ENCODE results near the gene ADCK1. TPM values are rescaled to one million over a fixed set of nuclear protein-coding genes. Genes with fewer than 3 reads are reported as not detected.
"Not testable (repeated sequence)": the region's sequence is repeated elsewhere in the genome, so short reads cannot be mapped to it uniquely, and the experiment has no call there.

The ADCK1 gene
- total and polyA plus RNA-seq, 2 experiments from 2014 or later, result 4.7 to 6.6 TPM

DNA sequence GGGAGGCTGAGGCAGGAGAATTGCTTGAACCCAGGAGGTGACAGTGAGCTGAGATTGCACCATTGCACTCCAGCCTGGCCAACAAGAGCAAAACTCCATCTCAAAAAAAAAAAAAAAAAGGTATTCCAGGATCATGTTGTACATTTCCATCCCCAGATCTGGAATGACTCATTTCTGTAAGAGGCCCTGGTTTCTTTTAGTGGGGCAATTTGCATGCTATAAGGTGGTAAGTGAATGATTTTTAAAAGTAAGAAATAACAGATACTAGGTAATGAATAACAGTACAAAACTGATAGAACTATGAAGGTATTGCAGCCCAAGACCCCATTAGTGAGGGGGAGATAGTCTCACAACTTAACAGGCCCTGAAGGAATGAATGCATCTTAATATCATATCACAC lies 17.7 kb upstream of the ADCK1 start:
- Histone ChIP-seq H3K9ac (no peak overlapping the region), H3K27ac (no peak overlapping the region), H3K79me2 (ENCODE audit: insufficient read depth) (no peaks in the 10 kb centered on the region), H3F3A (ENCODE audit: insufficient read depth) (no peaks in the 10 kb centered on the region), H3K27me3 (replicated peaks; ENCODE audit: insufficient read depth) (no peaks in the 10 kb centered on the region), H3K9me2 (ENCODE audit: insufficient read depth) (no peaks in the 10 kb centered on the region), H3K4me2 (ENCODE audit: unreplicated experiment) (no peak overlapping the region), H3K4me1 (ENCODE audit: insufficient read depth) (no peaks in the 10 kb centered on the region), H4K20me1 (ENCODE audit: insufficient read depth) (no peaks in the 10 kb centered on the region), H3K4me3 (no peak overlapping the region), H3K9me3 (ENCODE audit: low read depth) (no peaks in the 10 kb centered on the region), H2AFZ (no peak overlapping the region), H3K36me3 (ENCODE audit: low read depth) (no peaks in the 10 kb centered on the region)
- TF ChIP-seq EZH2 (IDR thresholded peaks at IDR 0.05; ENCODE audit: insufficient read depth, poor library complexity, severe bottlenecking) (no peak), EZH2phosphoT487 (IDR thresholded peaks at IDR 0.05; ENCODE audit: insufficient read depth, low read depth) (no peak)
- DNase-seq, result peak; percentile 24
- in situ Hi-C loops (cut with MboI), result no loop called here

DNA sequence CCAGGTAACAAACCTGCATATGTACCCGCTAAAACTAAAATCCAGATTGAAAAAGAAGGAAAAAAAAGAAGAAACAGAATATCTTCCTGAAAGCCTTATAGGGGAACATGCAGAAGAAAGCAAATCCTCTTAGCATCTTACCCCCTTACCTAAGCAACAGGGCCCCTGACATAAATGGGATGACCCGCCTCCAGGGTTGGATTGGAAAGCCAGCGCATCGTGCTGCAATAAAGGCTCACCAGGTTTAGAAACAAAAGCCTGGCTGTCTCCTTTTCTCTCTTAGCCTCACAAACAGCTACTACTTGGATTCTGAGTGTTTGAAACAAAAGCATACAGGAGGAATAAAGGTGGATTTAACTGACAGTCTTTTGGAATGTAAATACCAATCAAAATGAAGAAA lies 13.8 kb upstream of the ADCK1 start:
- no peak for DNase-seq
- Histone ChIP-seq H4K20me1 (ENCODE audit: insufficient read depth) (no peaks in the 10 kb centered on the region), H2AFZ (no peak overlapping the region), H3K27ac (no peak overlapping the region), H3K9me3 (ENCODE audit: low read depth) (no peaks in the 10 kb centered on the region), H3K9me2 (ENCODE audit: insufficient read depth) (no peaks in the 10 kb centered on the region), H3K36me3 (ENCODE audit: low read depth) (no peaks in the 10 kb centered on the region), H3K4me3 (no peak overlapping the region), H3K9ac (no peak overlapping the region), H3F3A (ENCODE audit: insufficient read depth) (no peaks in the 10 kb centered on the region), H3K4me2 (ENCODE audit: unreplicated experiment) (no peak overlapping the region), H3K79me2 (ENCODE audit: insufficient read depth) (no peaks in the 10 kb centered on the region), H3K4me1 (ENCODE audit: insufficient read depth) (no peaks in the 10 kb centered on the region), H3K27me3 (replicated peaks; ENCODE audit: insufficient read depth) (no peaks in the 10 kb centered on the region)
- in situ Hi-C loops (cut with MboI), result no loop called here
- 53 to 61% methylated on average over 4 of the region's 4 CpGs for WGBS, 2 experiments (ENCODE audit: low coverage in 1 of 2, low lambda C conversion rate in 2 of 2, missing lambda C conversion rate in 2 of 2)
- no peak for TF ChIP-seq EZH2 (IDR thresholded peaks at IDR 0.05; ENCODE audit: insufficient read depth, poor library complexity, severe bottlenecking)

DNA sequence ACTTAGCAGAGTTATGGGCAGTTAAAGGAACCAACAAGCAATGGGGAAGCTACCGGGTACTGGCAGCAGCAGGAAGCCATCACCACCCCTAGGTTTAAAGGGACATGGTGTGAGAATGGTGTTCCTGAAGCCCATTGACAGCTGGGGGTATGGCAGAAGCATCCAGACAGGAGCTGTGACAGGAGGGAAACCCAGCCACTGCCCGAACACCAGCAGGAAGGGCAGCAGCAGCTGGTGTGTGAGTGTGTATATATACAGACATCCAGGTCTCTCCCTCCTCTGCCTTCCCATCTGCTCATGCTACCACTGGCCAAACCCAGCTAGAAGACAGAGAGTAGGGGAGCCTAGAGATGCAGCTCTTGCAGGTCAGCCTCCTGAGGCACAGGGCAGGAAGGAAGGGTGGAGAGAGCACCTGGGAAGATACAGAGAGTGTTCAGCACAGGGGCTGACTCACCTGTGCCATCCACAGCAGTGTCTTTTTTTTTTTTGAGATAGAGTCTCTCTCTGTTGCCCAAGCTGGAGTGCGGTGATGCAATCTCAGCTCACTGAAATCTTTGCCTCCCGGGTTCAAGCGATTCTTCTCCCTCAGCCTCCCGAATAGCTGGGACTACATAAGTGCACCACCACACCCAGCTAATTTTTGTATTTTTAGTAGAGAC lies 9.2 kb upstream of the ADCK1 start:
- Histone ChIP-seq H3K9ac (no peak overlapping the region), H3F3A (ENCODE audit: insufficient read depth) (no peaks in the 10 kb centered on the region), H3K27ac (no peak overlapping the region), H3K9me3 (ENCODE audit: low read depth) (no peaks in the 10 kb centered on the region), H2AFZ (no peak overlapping the region), H3K79me2 (ENCODE audit: insufficient read depth) (no peaks in the 10 kb centered on the region), H4K20me1 (ENCODE audit: insufficient read depth) (no peaks in the 10 kb centered on the region), H3K4me3 (no peak overlapping the region), H3K4me1 (ENCODE audit: insufficient read depth) (no peaks in the 10 kb centered on the region), H3K4me2 (ENCODE audit: unreplicated experiment) (no peak overlapping the region), H3K9me2 (ENCODE audit: insufficient read depth) (no peaks in the 10 kb centered on the region), H3K27me3 (replicated peaks; ENCODE audit: insufficient read depth) (no peaks in the 10 kb centered on the region), H3K36me3 (ENCODE audit: low read depth) (no peaks in the 10 kb centered on the region)
- in situ Hi-C loops (cut with MboI), result no loop called here
- 42 to 52% methylated on average over 6 of the region's 6 CpGs for WGBS, 2 experiments (ENCODE audit: low coverage in 1 of 2, low lambda C conversion rate in 2 of 2, missing lambda C conversion rate in 2 of 2)
- no peak for DNase-seq
- TF ChIP-seq EZH2 (IDR thresholded peaks at IDR 0.05; ENCODE audit: insufficient read depth, poor library complexity, severe bottlenecking), result no peak
- no peak for TF ChIP-seq EZH2phosphoT487 (IDR thresholded peaks at IDR 0.05; ENCODE audit: insufficient read depth, low read depth)

DNA sequence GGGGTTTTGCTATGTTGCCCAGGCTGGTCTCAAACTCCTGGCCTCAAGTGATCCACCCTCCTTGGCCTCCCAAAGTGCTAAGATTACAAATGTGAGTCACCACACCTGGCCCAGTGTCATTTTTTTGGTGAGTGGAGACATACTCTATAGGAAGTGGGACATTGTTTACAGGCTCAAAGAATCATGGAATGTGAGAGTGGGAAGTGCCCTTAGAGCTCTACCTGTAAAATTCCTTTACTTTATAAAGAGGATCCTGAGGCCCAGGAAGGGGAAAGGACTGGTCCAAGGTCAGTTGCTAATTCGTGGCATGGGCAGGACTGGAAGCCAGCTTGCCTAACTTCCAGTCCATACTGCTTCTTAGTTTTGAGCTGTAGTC lies 8.7 kb upstream of the ADCK1 start:
- no peaks in the 10 kb centered on the region for H3K27me3 ChIP-seq (replicated peaks; ENCODE audit: insufficient read depth)
- WGBS, 2 experiments (ENCODE audit: low coverage in 1 of 2, low lambda C conversion rate in 2 of 2, missing lambda C conversion rate in 2 of 2), result 0 to 13% methylated on average over 1 of the region's 1 CpG
- no peak overlapping the region for H3K4me3 ChIP-seq
- H3K9ac ChIP-seq, result no peak overlapping the region
- no peak overlapping the region for H2AFZ ChIP-seq
- no peaks in the 10 kb centered on the region for H4K20me1 ChIP-seq (ENCODE audit: insufficient read depth)
- H3K4me2 ChIP-seq (ENCODE audit: unreplicated experiment), result no peak overlapping the region
- in situ Hi-C loops (cut with MboI), result no loop called here
- H3F3A ChIP-seq (ENCODE audit: insufficient read depth), result peaks cover 1% of the 10 kb centered on the region; the same call in 1 of the 2 replicates
- H3K36me3 ChIP-seq (ENCODE audit: low read depth), result no peaks in the 10 kb centered on the region
- H3K79me2 ChIP-seq (ENCODE audit: insufficient read depth), result no peaks in the 10 kb centered on the region
- no peak for DNase-seq
- TF ChIP-seq EZH2phosphoT487 (IDR thresholded peaks at IDR 0.05; ENCODE audit: insufficient read depth, low read depth) (no peak), EZH2 (IDR thresholded peaks at IDR 0.05; ENCODE audit: insufficient read depth, poor library complexity, severe bottlenecking) (no peak)
- H3K4me1 ChIP-seq (ENCODE audit: insufficient read depth), result 0 out of 2 replicates have a peak, but pooled peaks cover 4% of the 10 kb centered on the region
- H3K9me3 ChIP-seq (ENCODE audit: low read depth), result no peaks in the 10 kb centered on the region
- no peaks in the 10 kb centered on the region for H3K9me2 ChIP-seq (ENCODE audit: insufficient read depth)
- no peak overlapping the region for H3K27ac ChIP-seq

DNA sequence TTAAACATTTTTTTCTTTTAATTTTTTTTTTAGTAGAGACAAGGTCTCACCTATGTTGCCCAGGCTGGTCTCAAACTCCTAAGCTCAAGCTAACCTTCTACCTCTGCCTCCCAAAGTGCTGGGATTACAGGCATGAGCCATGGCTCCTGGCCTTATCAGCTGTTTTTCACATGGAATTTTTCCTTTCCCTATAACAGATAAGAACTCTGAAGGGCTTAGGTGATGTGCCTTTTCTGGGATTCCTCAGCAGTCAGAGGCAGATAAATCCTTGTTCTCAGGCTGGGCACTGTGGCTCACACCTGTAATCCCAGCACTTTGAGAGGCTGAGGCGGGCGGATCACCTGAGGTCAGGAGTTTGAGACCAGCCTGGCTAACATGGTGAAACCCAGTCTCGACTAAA lies 6.7 kb upstream of the ADCK1 start:
- H3K9me3 ChIP-seq (ENCODE audit: low read depth); H3K27ac ChIP-seq; H3K9ac ChIP-seq; H3K9me2 ChIP-seq (ENCODE audit: insufficient read depth); in situ Hi-C loops (cut with MboI); H3K36me3 ChIP-seq (ENCODE audit: low read depth); H2AFZ ChIP-seq; H3K4me3 ChIP-seq; H3K79me2 ChIP-seq (ENCODE audit: insufficient read depth); H3K4me1 ChIP-seq (ENCODE audit: insufficient read depth); H3F3A ChIP-seq (ENCODE audit: insufficient read depth); H3K4me2 ChIP-seq (ENCODE audit: unreplicated experiment); H3K27me3 ChIP-seq (replicated peaks; ENCODE audit: insufficient read depth); DNase-seq; H4K20me1 ChIP-seq (ENCODE audit: insufficient read depth): not testable (repeated sequence)
- WGBS, 2 experiments (ENCODE audit: low coverage in 1 of 2, low lambda C conversion rate in 2 of 2, missing lambda C conversion rate in 2 of 2), result 61 to 63% methylated on average over 3 of the region's 3 CpGs

Data from GM23248 (cell line).